GM21423 (cell line): ENCODE results near the gene RPS21.
A peak's percentile ranks its signal among the peaks of the same experiment; 100 is the strongest.

Experiments used
- ATAC-seq: cut with Tn5 transposase; IDR thresholded peaks from one replicate; pipeline ENCODE4 v1.9.1; 2021; ENCODE audit warnings: mild to moderate bottlenecking, moderate library complexity; ENCODE audit not compliant: unreplicated experiment

Gene RPS21

GRCh38 chr20:62386383-62387218, at the start of gene RPS21:
Gene RPS21 (plus strand): TSS chr20:62387103. CDS start chr20:62387339, 236 bp downstream.
- ATAC-seq: peak; percentile 86

- peak; percentile 54 for ATAC-seq
Measured at GRCh38 chr20:62337558-62338293, 49.2 kb upstream of the RPS21 start.

GRCh38 chr20:62338294-62338620, 48.6 kb upstream of the RPS21 start:
- ATAC-seq: no peak

DNA sequence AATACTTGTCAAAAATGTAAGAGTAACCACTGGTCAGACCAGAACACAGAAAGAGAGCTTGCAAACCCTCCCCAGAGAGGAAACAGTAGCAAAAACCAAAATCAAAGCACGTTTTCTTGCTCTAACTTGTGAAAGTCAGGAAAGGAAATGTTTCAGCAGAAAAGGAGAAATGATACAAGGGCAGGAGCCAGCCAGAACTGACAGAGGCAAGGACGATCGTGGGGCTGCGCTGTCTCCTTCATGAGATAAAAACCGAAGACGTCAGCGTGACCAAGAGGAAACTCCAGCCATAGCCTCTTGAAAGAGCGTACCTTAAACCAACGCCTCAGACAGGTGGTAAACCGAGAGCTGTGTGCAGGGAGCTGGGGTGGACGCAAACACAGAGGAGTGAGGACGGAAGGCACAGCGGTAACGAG, 47.2 kb upstream of the RPS21 start:
- peak; percentile 71 for ATAC-seq

GRCh38 chr20:62342910-62343309, 44.0 kb upstream of the RPS21 start:
- no peak for ATAC-seq

DNA sequence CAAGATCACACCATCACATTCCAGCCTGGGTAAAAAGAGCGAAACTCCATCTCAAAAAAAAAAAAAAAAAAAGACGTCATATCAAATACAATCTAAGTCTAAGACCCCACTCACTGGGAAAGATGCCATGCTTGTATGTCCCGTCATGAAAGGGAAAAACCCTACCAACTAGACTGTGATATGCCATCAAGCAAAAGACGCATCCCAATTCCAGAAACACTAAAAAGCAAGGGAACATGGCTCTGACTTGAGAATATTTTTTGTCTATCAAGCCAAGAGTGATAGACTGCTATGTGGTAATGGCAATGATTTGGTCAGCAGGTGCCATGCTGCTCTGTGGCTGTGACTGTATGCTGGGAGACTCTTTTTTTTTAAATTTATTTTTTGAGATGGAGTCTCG, 42.8 kb upstream of the RPS21 start:
- no peak for ATAC-seq

DNA sequence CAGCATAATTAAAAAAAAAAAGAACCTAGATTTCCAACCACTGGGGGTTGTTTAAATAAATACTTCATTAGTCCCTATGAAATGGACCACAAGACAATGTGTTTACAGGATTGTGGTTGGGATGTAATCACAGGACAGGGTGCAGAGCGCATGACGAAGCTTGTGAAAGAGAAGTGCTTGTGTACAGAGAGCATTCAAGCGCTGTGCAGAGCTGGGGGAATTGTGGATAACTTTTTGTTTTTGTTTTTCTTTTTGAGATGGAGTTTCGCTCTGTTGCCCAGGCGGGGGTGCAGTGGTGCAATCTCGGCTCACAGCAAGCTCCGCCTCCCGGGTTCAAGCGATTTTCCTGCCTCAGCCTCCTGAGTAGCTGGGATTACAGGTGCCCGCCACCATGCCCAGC, 42.1 kb upstream of the RPS21 start:
- ATAC-seq: no peak

- no peak for ATAC-seq
Measured at GRCh38 chr20:62345681-62346370, 41.1 kb upstream of the RPS21 start.

DNA sequence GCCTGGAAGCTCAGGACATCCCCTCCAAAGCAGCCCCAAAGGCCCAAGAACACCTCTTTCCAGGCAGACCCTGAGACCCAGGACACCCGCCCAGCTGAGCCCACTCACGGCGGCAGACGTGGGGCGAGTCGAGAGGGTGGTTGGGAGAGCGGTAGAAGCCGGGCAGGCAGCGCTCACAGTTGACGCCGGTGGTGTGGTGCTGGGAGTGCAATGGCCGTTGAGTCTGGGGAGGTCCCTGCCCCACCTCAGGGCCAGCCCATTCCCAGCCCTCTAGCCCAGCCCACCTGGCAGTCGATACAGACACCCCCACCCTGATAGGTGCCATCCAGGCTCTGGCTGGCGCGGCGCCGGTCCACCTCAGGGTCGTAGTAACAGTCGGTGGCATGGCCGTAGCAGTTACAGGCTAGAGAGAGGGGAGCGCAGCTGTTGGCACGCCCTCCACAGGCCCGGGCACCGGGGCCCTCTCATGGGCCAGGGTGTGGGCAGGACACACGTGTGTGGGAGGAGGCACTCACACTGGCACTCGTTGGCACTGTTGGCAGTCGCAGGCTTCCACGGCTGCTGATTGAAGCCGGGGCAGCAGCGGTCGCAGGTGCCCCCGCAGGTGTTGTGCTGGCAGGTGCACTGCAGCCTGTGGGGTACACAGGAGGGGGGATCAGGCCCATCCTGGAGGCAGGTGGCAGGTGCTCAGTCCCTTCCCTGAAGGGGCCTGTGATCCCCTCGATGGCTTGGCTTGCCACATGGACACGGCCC, 40.3 kb upstream of the RPS21 start:
- ATAC-seq: no peak

DNA sequence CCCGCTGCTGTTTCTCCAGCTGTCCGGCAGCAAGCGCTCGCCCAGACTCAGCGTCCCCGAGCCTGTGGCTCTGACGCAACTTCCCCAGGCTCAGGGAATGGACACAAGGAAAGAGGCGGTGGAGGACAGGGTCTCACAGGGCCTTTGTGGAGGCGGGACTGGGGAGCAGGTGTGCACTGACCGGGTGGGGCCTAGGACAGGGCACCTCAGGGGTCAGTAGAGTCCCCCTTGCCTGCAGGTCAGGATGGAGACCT, 39.8 kb upstream of the RPS21 start:
- no peak for ATAC-seq

DNA sequence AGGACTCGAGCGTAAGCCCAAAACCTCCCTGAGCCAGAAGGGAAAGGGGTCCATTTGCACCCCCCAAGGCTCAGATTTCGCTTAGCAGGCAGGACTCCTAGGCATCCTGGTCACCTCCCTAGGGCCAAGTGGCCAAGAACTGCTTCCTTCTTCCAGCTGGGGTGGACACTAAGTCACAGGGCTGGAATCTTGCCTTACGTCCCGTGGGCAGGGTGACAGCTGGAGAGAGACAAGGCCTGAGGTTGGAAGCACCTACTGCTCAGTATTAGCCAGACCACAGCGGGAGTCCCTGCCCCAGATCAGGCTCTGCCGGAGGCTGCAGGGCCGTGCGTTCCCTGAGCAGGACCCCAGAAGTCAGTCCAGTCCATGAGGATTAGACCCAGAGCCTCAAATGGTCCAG, 39.5 kb upstream of the RPS21 start:
- ATAC-seq: no peak

- ATAC-seq: no peak
Measured at GRCh38 chr20:62348604-62349003, 38.3 kb upstream of the RPS21 start.

DNA sequence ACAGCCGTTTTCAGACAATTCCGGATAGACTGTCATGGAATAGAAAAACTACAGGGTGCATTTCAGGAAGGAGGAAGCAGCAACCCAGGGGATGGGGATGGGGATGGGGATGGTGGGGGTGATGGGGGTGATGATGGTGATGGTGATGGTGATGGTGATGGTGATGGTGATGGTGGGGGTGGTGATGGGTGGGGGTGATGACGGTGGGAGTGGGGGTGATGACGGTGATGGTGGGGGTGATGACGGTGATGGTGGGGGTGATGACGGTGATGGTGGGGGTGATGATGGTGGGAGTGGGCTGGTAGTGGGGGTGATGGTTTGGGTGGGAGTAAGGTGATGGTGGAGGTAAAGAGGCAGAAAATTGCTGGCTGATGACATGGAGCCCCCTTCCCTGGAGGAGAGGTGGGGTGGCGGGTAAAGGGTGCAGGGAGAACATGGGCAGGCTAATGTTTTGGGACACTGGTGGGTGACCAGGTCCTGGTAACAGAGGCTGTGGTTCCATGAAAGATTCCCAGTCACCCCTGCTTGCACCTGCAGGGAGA, 37.3 kb upstream of the RPS21 start:
- no peak for ATAC-seq

GRCh38 chr20:62350098-62350628, 36.7 kb upstream of the RPS21 start:
- no peak for ATAC-seq

DNA sequence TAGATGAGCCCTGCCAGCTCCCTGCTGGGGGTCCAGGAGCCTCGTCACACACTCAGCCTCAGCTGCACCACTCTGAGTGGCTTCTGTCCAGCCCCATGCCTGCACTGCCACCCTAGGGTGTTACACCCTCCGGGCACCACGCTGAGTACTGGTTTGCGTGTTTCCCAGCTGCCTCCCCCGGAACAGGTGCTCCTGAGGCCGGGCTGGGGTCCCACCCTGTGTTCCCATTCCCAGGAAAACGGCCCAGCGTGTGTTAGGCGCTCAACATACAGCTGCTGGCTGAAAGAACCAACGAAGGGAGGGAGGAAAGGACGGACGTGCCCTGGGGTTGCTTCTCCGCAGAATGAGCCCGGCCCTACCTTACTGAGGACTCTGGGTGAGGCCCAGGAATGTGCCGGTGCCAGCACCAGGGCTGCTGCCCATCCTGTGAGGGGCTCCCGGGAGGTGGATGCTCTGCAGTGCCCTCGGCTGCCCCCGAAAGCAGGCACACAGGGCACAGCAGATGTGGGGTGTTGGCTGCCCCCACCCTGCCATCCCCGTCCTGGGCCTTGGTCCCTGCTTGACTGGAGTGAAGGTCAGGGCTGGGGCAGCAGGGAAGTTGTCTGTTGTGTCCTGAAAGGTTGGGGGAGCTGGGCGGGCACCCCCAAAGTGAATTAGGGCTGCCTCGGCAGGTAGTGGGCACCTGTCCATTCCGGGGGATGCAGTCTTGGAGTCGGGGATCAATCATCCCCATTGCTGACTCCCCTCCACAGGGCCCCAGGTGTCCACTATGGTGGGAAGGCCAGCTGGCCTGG, 36.1 kb upstream of the RPS21 start:
- ATAC-seq: no peak

- no peak for ATAC-seq
Measured at GRCh38 chr20:62351469-62352401, 35.2 kb upstream of the RPS21 start.

DNA sequence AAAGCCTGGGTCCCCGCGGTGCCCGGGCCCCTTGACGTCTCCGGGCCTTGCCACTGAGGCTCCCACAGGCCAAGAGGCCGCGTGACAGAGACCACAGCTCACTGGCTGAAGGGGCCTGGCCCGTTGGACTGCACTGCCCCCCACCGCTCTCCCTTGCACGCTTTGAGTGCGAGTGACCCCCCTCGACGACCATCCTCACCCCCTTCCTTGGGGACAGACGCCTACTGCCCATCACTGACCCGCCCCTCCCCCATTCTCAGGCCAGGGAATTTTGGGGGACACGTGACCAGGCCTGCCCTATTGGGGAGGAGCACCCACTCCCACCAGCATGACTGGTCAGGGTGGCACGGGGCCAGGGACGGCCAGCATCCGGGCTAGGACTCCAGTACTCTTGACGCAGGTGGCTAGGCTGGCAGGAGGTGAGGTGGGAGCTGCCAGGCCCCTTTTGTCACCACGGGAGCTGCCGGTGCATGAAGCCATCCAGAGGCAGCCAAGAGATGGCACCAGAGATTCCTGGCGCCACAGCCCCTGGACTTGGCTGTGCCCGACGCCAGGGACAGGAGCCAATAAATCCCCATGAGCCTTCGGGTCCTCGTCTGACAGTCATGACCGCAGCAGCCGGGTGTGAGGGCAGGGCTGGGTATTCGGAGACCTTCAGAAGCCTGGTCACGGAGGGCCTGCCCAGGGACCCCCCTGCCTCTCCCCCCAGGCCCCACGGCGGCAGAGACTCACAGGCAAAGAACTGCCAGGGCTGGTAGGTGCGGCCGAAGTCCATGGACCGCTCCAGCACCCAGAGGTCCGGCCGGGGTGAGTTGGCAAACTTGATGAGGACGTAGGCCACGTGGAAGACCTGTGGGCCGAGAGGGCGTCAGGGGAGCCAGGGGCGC, 34.3 kb upstream of the RPS21 start:
- ATAC-seq: no peak
